GM18867 (cell line): ENCODE data around the gene C6orf118.

Experiments used
- ATAC-seq: cut with Tn5 transposase; IDR thresholded peaks from one replicate; pipeline ENCODE4 v1.9.1; 2021; ENCODE audit warnings: mild to moderate bottlenecking, moderate library complexity; ENCODE audit not compliant: unreplicated experiment

Gene C6orf118

DNA sequence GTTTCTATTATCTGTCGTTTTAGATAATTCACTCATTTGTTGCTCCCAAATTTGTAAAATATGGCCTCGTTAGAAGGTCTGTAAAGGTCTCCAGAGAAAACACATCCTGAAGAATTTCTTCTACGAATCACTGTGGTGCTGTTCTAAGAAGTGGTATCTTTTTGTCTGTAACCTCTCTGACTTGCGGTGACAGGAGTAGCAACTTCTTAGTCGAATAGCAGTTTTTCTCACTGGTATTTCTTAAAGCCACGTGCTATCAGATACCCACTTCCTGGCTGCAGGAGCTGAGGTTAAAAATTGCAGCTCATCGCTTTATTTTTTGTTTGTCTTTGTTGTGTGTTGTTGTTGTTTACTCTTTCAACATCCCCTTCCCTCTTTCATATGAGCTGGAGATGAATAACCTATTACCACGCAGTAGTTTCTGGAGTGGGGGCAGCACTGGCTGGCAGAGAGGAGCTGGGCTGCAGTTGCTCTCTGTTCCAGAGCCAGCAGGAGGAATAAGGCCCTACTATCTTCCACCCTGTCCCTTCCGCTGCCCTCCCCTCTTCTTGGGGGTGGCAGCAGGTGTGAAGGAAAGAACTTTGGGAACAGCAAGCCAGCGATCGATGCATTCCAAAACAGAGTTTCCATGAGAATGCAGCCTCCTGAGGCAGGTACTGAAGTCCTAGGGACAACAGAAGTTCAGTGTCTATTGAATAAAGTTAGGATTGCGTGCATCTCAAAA lies 64.7 kb downstream of the C6orf118 start:
- ATAC-seq = no peak

DNA sequence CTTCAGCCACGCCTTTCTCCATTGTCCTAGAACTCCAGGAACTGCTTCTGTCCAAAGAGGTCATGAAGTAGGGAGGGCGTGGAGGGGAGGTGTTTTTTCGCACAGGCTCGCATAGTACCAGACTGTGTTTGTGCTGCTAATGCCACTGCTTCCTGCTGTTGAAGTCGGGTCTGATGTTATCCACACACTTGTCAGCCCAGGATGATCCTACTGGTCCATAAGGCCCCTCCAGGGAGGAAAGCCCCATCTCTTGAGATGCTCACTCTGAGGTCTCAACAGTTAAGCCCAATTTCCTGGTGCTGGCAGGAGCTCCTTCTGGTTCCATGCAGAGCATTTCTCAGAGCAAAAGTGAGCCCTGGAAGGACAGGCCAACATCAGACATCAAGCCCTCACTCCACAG lies 65.6 kb downstream of the C6orf118 start:
- ATAC-seq = no peak

DNA sequence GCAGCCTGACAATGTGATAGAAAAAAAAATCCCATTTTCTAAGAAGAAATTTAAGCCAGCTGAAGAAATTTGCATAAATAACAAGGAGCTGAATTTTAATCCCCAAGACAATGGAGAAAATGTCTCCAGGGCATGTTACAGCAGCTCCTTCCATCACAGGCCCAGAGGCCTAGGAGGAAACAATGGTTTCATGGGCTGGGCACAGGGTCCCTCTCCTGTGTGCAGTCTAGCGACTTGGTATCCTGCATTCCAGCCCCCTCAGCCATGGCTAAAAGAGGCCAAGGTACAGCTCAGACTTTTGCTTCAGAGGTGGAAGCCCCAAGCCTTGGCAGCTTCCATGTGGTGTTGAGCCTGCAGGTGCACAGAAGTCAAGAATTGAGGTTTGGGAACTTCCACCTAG lies 73.1 kb downstream of the C6orf118 start:
- no peak for ATAC-seq

DNA sequence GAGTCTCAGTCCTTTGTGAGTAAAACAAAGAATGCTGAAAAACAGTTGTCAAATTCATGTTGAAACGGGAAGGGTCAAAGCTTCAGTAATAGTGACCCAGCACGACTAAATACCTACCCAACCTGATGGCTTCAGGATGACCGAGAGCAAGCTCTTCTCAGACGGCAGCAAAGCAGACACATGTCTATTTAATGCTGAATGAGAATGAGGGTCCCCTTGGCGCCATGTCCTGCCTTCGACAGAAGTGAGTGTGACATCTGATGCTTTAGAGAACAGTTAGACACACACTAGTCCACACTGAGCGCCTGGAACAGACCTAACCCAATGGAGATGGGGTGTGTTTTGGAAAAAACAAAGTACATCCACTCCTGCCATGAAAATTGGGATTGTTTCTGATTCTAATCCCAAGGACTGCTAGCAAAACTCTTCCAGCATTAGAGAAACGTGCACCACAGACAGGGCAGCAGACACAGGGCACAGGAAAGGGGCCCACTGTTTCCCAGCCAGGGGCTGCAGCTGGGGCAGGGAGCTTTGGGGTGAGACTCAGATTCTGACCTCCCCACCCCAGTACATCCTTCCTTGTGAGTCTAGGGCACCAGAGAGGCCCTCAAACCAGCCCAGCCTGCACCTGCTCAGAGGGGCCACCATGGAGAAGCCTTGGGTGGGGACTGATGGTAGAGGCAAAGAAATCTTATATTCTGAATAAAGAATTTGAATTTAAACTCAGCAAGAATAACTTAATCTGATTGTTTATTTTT lies 76.5 kb downstream of the C6orf118 start:
- no peak for ATAC-seq

DNA sequence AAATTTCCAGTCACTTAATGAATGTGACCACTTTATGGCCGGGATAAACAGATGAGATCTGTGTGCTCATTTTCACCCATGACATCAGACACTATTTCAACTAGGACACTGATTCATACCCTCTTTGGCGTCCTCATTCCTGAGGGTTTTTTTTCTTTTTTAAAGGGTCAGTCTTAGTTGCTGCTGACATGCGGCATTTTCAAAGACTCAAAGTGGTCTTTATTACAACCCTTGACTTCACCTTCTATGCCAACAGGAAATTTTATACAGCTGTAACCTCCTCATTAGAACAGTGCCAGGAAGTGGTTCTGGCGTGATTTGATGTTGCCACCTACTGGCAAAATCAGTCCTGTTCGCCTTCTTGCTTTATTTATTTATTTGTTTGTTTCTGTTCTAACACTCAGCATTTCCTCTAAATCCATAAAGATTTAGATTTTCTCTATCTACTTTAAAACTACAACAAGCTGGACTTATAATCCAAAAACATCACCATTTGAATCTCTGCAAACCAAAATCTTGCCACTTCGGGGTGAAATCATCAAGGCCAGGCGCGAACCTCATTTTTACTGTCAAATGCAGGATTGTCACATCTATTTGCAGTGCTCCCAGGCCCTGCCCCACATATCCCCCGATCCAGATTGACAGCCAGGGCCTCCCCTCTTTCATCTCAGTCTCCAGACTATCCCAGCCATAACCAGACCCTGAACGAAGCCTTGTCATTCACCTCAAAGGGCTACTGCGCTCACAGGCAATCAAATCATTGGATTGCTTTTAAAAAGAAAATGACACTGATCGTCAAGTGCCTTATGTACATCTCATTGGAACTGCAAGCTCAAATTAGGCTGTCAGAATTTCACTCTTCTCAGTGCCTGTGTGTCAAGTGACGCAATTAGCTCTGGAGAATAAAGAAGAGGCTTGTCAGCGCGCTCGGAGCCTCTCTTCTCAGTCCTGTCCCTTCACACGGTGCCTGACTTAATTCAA lies 77.5 kb downstream of the C6orf118 start:
- ATAC-seq = no peak

DNA sequence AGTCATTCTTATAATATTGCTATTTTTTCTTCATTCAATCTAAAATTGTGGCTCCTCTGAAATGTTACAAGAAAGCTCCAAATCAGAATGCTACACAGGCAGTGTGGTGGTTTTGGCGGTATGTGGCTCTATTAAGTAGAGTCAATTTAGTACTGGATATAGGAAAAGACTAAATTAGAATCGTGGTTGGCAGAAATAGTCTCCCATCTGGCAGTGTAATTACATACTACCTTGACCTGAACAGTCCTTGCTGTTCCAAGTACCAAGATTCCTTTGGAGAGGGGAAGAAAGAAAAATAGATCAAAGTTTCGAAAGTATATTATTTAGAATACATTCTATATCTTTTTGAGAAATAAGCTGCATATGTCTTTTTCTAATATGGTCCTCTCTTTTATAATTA lies 78.2 kb downstream of the C6orf118 start:
- no peak for ATAC-seq
